Measurements from ENCODE around the gene ABHD17A.
A peak's percentile ranks its signal among the peaks of the same experiment; 100 is the strongest.

ABHD17A gene

GRCh38 chr19:1851654-1852580, 33.4 kb downstream of the ABHD17A start:
- peak; percentile 59 to 65 for DNase-seq

- no peak for DNase-seq
Measured at GRCh38 chr19:1850809-1851653, 34.3 kb downstream of the ABHD17A start.

- DNase-seq = no peak
Measured at GRCh38 chr19:1849886-1850398, 35.4 kb downstream of the ABHD17A start.

- no peak for DNase-seq
Measured at GRCh38 chr19:1849132-1849474, 36.2 kb downstream of the ABHD17A start.

GRCh38 chr19:1848399-1849131, 36.7 kb downstream of the ABHD17A start, which contains the start of gene REXO1:
REXO1 (minus strand) TSS chr19:1848483; CDS start chr19:1848358, 125 bp downstream.
- peak; percentile 99 for DNase-seq

GRCh38 chr19:1847684-1848398, 37.5 kb downstream of the ABHD17A start:
- DNase-seq = peak; percentile 51 to 60

- no peak for DNase-seq
Measured at GRCh38 chr19:1847348-1847683, 38.0 kb downstream of the ABHD17A start.

GRCh38 chr19:1846517-1847204, 38.6 kb downstream of the ABHD17A start:
- no peak for DNase-seq

- DNase-seq = no peak
Measured at GRCh38 chr19:1845642-1846041, 39.7 kb downstream of the ABHD17A start.

GRCh38 chr19:1845125-1845515, 40.2 kb downstream of the ABHD17A start:
- no peak for DNase-seq

- DNase-seq = no peak
Measured at GRCh38 chr19:1844513-1845124, 40.7 kb downstream of the ABHD17A start.

GRCh38 chr19:1843646-1844394, 41.5 kb downstream of the ABHD17A start:
- DNase-seq = no peak

GRCh38 chr19:1843116-1843515, 42.2 kb downstream of the ABHD17A start:
- DNase-seq = no peak

- no peak for DNase-seq
Measured at GRCh38 chr19:1841209-1841924, 43.9 kb downstream of the ABHD17A start.

- no peak for DNase-seq
Measured at GRCh38 chr19:1840541-1841115, 44.7 kb downstream of the ABHD17A start.

- DNase-seq = no peak
Measured at GRCh38 chr19:1839658-1840540, 45.4 kb downstream of the ABHD17A start.

GRCh38 chr19:1837625-1838105, 47.6 kb downstream of the ABHD17A start:
- peak; percentile 83 to 85 for DNase-seq

GRCh38 chr19:1837222-1837565, 48.1 kb downstream of the ABHD17A start:
- DNase-seq = no peak
